GM21515 (cell line): Measurements from ENCODE around the gene ZNF69.
"Not testable (repeated sequence)": the region's sequence is repeated elsewhere in the genome, so short reads cannot be mapped to it uniquely, and the experiment has no call there.

Experiments used
- ATAC-seq: cut with Tn5 transposase; IDR thresholded peaks from one replicate; pipeline ENCODE4 v1.9.1; 2021; ENCODE audit not compliant: unreplicated experiment

ZNF69 gene

DNA sequence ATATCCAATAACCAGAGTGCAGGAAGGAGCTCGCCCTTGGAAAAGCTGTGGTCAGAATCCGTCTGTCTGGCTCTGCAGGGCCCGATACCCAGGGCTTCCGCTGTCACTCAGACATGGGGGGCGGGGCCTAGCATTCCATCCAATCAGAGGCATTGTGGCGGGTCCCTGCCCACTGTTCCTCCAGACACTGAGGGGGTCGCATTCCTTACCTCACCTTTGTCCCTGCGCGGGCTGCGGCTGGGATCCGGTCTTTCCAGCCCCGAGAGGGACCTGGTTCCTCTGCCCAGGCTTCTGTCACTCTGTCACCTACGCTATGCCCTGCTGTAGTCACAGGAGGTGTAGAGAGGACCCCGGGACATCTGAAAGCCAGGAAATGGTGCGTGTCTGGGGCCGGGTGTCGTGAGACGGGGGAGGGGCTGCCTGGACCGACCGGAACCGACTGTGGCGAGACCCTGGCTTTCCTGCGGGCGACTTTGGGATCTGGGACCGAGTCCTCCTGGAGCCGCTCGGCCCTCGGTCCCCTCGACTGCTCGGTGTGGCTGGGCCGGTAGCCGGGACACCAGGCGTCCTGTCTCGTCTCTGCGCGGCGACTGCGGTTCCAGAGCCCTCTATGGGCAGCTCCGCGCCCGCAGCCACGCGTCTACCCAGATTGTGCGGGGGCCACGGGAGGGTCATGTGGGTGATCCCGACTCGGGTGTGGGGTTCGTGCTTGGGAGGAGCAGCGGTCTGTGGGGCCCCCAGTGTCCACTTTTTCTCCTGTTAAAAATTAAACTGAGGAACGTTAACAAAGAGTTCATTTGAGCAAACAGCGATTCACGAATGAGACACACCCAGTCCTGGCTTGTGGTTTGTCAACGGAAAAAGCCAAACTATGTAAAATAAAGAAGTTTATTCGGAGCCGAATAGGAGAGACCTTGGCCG, at the start of gene ZNF69:
Gene ZNF69 (plus strand): TSS at position 172 of the 921 bp plus-strand sequence. CDS start 142 bp downstream, at position 314.
- ATAC-seq, result no peak

DNA sequence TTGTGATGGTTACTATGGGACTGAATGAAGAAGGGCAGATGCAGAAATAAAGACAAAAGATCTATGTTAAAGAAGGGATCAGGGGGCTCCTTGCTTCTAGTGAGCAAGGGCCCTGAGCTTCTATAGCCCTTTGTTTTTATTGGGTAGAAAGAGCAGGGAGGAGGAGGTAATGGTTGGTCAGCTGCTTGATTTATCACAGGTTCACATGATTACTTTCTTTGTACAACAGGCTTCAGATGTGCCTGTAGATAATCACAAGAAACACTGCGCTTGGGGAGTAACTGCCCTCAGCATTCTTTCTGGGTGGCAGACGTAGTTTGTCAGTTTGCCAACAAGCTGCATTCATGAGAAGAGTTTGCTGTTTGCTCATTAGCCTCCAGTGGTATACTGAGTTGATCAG, 43.9 kb upstream of the ZNF69 start:
- ATAC-seq, result no peak

DNA sequence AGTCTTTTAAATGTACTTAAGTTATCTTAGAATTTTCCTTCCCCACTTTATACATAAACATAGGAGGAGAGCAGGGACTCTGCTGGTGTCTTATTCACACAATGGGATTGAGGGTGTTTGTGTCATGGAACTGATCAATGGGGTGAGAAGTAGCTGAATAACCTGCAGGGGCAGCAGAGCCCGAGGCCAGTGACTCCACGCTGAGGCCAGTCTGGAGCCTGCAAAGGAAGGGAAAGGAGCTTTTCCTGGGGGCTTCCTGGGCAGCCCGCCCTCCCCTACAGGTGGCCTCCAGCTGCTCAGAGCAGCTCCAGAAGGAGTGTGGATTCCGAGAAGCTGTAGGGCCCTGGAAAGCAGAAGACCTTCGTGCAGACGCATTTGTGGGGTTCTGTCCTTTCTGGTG, 40.0 kb upstream of the ZNF69 start:
- ATAC-seq, result not testable (repeated sequence)

DNA sequence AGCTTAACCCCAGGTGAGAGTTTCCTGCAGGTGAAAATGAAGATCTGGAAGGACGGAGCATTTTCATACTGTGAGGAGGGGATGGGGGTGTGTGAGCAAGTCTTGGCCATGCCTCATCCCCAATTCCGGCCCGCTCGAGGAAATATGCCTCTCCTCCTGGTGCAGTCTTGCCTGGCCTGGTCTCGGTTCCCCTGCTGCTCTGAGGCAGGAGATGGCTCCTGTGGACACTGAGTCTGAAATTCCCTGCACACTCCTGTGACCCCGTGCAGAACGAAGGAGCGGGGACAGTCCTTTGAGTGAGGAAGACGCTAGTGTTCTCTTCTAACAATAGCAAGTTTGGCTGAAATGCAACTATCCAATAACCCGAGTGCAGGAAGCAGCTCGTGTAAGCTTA, 39.4 kb upstream of the ZNF69 start:
- no peak for ATAC-seq

DNA sequence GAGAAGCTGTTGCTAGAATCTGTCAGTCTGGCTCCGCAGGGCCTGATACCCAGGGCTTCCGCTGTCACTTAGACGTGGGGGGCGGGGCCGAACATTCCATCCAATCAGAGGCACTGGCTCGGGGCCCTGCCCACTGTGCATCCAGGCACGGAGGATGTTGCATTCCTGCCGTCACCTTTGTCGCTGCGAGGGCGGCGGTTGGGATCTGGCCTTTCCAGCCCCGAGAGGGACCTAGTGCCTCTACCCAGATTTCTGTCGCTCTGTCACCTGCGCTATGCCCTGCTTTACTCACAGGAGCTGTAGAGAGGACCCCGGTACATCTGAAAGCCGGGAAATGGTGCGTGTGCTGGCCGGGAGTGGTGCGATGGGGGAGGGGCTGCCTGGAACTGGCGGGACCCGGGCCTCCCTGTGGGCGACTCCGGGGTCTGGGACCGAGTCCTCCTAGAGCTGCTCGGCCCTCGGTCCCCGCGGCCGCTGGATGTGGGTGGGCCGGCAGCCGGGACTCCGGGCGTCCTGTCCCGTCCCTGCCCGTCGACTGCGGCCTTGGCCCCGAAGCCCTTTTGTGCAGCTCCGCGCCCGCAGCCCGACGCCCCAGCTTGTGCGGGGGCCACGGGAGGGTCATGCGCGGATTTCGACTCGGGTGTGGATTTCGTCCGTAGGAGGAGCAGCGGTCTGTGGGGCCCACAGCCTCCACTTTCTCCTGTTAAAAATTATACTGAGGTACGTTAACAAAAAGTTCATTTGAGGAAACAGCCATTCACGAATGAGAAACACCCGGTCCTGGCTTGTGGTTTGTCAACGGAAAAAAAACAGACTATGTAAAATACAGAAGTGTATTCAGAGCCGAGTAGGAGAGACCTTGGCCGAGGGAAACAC, 38.8 kb upstream of the ZNF69 start, which contains the start of gene ZNF439:
Gene ZNF439 (plus strand): TSS at position 133 of the 876 bp plus-strand sequence. CDS start 142 bp downstream, at position 275.
- ATAC-seq, result peak; percentile 83

DNA sequence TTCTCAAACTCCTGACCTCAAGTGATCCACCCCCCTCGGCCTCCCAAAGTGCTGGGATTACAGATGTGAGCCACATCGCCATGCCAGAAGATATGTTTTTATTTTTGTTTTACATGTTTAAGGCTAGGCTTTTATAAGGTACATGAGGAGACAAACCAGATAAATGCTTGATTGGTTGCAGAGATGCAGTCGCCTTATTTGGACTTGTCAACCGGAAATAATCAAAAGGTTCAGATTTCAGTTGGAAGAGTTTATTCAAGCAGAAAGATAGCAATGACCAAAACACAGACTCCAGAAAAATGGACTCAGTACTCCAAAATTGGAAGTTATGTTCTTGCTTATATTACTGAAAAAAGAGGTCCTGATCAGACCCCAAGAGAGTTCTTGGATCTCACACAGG, 37.3 kb upstream of the ZNF69 start:
- ATAC-seq, result not testable (repeated sequence)

DNA sequence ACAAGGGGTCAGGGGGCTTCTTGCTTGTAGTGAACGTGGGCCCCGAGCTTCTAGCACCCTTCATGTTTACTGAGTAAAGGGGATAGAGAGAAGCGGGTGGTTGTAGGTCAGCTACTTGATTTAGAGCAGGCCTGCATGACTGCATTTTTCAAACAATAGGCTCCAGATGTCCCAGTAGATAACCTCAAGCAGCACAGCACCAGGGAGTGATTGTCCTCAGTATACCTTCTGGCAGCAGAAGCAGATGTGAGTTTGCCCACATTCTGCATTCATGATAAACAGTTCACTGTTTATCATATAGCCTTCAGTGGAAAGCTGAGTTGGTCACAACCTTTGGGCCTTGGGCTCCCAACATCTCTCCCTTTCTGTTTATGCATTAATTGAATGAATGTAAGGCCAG, 34.2 kb upstream of the ZNF69 start:
- ATAC-seq, result no peak

DNA sequence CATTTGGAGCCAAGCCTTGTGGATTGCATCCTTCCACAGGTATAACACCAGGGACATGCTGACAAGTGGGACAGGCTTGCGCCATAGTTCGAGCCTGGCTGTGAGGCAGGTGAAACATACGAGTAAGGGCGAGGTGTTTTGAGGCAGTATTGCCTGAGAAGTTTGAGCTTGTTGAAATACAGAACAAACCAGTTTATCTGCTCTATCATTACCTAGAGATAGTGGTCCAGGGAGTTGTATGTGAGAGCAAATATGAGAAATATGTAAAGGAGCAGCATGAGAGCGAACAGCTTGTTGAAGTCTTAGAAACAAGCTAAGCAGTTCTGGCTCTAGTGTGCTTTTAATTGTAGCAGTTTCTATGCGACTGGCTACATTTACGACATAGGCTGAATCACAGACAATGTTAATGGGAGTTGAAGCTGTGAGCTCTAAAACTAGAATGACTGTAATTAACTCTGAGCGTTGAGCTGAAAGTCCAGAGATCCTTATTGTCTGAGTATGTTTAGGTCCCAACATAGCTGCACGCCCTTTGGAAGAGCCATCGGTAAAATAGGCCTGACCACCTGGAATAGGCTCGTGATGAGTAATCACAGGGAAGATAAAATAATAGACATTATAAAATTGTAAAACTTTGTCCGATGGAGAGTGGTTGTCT, 30.9 kb upstream of the ZNF69 start:
- ATAC-seq, result no peak

DNA sequence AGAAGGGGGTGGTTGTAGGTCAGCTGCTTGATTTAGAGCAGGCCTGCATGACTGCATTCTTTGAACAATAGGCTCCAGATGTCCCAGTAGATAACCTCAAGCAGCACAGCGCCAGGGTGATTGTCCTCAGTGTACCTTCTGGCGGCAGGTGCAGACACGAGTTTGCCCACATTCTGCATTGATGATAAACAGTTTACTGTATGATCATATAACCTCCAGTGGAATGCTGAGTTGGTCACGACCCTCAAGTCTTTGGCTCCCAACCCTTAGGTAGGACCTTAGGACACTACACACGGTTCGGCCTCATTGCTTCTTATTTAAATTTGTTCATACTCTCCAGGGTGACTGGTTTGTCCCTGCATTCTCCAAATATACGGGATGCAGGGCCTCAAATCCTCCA, 26.9 kb upstream of the ZNF69 start:
- ATAC-seq, result no peak

DNA sequence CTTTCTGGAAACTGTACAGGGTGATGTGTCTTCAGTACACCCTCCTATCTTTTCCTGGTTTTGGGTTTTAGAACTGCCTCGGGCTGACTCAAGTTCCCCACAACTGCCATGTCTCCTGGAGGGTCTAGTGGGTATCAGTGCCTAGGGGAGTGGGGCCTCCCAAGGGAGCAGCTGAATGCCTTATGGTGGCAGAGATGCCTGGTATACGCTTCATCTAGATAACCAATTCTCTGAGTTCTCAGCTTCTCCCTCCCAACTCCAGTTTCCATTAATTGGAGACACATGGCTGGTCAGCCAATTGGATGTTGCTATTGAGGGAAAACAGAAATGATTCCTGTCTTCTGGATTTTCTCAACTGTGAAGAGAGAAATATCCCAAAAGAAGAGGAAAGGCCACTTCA, 26.3 kb upstream of the ZNF69 start:
- ATAC-seq, result no peak

DNA sequence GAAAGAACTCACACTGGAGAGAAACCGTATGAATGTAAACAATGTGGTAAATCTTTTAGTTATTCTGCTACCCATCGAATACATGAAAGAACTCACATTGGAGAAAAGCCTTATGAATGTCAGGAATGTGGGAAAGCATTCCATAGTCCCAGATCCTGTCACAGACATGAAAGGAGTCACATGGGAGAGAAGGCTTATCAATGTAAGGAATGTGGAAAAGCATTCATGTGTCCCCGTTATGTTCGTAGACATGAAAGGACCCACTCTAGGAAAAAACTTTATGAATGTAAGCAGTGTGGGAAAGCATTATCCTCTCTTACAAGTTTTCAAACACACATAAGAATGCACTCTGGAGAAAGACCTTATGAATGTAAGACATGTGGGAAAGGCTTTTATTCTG, 19.8 kb upstream of the ZNF69 start:
- ATAC-seq, result not testable (repeated sequence)

DNA sequence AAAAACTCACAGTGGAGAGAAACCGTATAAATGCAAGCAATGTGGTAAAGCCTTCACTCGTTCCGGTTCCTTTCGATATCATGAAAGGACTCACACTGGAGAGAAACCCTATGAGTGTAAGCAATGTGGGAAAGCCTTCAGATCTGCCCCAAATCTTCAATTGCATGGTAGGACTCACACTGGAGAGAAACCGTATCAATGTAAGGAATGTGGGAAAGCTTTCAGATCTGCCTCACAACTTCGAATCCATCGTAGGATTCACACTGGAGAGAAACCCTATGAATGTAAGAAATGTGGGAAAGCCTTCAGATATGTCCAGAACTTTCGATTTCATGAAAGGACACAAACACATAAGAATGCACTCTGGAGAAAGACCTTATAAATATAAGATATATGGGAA, 19.4 kb upstream of the ZNF69 start:
- ATAC-seq, result no peak

DNA sequence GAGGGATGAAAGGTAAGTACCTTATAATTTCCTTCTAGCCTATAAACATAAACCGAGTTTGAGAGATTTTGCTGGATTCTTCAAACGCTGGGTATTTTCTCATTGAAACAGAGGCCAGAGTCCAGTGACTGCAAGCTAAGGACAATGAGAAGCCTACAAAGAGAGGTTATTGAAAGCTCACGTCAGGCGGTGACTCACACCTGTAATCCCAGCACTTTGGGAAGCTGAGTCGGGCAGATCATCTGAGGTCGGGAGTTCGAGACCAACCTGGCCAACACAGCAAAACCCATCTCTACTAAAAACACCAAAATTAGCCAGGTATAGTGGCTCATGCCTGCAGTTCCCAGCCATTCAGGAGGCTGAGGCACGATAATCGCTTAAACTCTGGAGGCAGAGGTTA, 15.0 kb upstream of the ZNF69 start:
- no peak for ATAC-seq

DNA sequence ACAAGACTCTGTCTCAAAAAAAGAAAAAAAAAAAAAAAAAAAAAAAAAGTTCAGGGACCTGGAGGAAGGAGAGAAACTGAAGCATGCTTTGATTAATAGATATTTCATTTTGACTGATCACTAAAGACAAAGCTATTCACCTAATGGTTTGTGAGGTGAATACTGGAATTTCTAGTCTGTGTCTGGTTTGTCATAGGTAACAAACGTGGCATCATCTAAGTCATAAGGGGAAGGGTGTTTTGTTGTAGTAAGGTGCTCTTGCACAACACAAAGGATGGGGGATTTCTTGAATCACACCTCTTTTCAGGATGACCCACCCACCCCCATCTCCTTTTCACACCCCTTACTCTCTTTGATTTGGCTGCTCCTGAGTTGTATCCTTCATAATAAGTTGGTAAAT, 13.8 kb upstream of the ZNF69 start:
- ATAC-seq, result no peak

DNA sequence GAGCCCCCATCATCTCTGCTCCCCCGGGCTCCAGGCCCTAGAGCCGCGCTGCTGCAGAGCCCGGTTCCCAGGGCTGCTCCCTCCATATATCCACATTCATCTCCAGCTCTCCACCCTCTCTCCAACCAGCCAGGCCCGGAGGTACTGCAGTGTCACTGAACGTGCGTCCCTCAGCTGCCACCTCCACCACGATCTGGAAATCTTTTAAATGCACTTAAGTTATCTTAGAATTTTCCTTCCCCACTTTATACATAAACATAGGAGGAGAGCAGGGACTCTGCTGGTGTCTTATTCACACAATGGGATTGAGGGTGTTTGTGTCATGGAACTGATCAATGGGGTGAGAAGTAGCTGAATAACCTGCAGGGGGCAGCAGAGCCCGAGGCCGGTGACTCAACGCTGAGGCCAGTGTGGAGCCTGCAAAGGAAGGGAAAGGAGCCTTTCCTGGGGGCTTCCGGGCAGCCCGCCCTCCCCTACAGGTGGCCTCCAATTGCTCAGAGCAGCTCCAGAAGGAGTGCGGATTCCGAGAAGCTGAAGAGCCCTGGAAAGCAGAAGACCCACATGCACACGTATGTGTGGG, 7.8 kb upstream of the ZNF69 start:
- ATAC-seq, result not testable (repeated sequence)

DNA sequence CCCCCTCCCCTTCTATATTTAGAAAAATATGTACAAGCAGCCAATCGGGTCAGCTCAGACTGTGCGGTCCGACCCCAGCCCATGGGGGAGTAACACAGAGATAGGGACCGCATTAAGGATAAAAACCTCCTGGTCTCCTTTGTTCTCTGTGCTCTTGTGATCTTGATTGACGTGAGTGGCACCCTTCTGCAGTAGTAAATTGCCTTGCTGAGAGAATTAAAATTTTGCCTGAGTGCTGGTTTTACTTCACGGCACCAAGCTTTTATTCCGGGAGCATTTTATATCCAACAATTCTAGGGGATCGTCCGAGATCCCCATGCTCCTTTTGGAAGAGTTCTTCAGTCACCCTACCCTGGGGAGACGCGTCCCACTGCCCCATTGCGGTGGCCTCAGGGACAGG, 7.0 kb upstream of the ZNF69 start:
- no peak for ATAC-seq

DNA sequence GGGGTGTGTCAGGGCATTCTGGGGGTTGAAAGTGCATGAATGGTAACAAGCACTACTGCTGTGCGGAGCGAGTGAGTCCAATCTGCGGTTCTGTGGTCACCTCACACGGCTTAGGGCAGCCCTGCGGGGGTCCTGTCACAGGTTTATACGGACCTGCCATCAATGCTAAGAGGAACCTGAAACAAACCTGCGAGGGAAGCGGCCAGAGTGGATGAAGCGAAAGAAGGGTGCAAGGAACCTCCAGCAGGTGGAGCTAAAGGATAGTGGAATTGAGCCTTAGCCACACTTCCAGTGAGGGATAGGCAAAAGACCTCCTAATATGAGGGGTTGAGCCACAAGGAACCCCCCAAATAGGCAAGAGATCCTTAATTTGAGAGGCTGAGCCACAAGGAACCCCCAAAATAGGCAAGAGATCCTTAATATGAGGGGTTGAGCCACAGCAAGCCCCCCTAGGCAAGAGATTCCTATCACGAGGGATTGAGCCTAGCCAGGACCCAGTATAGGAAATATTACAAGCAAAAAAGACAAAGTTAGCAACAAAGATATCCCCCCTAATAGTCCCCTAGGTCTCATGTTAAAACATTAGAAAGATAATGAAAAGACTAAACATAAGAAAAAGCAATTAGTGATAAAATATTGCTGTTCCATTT, 6.3 kb upstream of the ZNF69 start:
- no peak for ATAC-seq

DNA sequence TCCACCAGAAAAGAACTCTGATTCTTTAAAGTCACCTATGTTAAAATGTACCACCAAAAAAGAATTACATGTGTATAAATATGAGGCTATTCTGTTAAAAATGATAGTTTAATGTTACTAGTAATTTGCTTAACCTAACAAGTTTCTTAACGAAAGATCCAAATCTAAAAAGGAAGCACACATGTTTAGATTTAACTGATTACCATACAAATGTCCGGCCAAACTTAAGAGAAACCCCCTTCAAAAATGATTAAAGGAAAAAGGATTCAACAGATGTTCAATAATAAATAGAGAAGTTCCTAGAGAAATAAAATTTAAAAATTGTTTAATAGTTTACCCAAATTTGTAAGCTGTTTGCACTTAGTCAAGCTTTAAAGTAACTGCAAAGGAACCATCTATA, 5.0 kb upstream of the ZNF69 start:
- no peak for ATAC-seq

DNA sequence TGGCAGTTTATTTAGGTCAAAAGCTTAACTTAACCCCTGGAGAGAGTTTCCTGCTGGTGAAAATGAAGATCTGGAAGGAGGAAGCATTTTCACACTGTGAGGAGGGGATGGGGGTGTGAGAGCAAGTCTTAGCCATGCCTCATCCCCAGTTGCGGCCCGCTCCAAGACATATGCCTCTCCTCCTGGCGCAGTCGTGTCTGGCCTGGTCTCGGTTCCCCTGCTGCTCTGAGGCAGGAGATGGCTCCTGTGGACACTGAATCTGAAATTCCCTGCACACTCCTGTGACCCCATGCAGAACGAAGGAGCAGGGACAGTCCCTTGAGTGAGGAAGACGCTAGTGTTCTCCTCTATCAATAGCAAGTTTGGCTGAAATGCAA, 360 bp upstream of the ZNF69 start:
- ATAC-seq, result no peak

DNA sequence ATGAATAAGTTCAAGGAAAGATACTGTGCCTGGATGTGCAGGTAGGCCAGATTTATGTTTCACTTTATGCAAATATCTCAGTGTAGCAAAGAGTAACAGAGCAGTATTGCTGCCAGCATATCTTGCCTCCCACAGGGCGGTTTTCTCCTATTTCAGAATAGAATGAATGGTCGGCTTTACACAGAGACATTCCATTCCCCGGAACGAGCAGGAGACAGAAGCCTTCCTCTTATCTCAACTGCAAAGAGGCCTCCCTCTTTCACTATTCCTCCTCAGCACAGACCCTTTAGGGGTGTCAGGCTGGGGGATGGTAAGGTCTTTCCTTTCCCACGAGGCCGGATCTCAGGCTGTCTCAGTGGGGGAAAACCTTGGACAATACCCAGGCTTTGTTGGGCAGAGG, 2.3 kb downstream of the ZNF69 start:
- ATAC-seq, result not testable (repeated sequence)
